ENCODE measurements around the gene UXS1.

The UXS1 gene

DNA sequence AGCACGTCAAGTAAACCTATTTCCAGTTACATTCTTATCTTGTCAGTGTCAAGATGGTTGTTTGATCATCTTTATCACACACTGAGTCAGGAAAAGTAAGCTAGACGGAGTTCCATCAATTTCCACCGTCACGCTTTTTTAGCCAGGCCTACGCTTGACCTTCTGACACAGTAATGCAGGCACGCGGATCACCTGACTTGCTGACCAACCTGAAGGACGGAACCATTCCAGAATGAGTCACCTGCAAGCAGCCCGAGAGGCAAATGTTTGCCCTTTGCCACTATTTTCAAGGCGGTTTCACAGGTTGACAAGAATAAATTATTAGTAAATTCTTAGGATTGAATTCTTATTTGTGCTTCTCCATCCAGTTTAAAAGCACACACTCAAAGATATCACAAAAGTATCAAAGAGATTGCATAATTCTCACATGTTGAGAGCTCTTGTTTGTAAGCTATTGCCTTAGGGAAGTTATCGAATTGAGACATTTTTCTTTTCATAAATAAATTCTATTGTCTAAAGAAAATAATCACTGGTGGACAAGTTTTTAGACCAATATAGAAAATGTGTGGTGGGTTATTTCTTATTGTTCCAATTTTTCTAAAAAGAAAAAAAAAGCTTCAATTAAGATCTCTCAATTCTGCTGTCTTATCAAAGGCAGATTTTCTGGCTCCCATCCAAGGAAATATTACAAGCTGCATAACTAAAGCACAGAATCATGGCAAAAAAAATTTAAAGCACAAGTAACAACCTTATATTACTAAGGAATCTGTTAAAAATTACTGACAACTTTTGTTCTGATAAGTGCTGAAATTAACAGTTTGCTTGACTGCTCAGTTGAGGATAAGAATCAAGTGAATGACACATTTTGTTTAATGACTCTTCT lies 31.9 kb downstream of the UXS1 start:
- DNase-seq (ENCODE audit: low read depth in 2 of 2, low spot score in 1 of 2) = no peak

GRCh38 chr2:106161341-106161740 lies 32.8 kb downstream of the UXS1 start:
- no peak for DNase-seq (ENCODE audit: low read depth in 2 of 2, low spot score in 1 of 2)

- no peak for DNase-seq (ENCODE audit: low read depth in 2 of 2, low spot score in 1 of 2)
Measured at GRCh38 chr2:106160786-106161261, 33.3 kb downstream of the UXS1 start.

DNA sequence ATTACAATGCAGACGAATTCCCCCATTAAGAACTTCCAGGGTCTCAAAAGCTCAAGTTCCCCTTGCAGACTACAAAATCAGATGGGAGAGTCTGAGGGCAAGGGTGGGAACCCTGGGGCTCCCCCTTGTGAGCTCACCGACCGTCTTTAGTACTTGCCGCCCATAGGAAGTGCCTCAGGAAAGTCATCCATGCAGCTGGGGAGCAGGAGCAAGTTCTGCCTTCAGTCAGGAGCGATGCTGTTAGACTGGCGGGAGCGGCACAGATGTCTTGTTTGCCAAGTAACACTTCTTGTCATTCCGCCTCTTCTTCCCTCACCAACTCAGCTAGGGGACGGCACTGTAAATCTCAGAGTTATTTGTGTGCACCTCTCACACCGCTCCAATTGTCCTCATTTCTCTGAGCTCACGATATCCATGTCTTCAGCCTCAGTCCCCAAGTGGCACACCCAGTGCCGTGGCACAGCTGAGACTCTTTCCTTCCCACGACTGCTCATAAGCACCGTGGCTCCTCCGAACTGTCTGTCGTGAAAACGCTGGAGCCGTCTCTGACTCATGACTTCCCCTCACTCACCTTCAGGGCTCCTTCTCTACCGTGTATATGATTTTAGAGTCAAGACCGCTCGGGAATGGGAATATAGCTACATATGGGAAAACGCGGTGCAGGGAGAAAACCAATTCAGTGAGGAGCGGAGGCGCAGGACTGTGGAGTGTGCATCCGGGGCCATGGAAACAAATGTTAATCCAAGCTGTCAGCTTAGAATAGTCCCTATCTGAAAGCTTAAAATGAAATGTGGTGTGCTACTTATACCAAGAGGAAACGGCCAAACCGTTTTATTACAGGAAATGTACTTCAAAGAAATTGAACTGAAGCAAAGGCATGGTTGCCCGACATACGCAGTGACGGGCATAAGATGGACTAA lies 34.0 kb downstream of the UXS1 start:
- peak in 1 of 2 donors; percentile 47 for DNase-seq (ENCODE audit: low read depth in 2 of 2, low spot score in 1 of 2)

GRCh38 chr2:106158871-106159270 lies 35.2 kb downstream of the UXS1 start:
- no peak for DNase-seq (ENCODE audit: low read depth in 2 of 2, low spot score in 1 of 2)

DNA sequence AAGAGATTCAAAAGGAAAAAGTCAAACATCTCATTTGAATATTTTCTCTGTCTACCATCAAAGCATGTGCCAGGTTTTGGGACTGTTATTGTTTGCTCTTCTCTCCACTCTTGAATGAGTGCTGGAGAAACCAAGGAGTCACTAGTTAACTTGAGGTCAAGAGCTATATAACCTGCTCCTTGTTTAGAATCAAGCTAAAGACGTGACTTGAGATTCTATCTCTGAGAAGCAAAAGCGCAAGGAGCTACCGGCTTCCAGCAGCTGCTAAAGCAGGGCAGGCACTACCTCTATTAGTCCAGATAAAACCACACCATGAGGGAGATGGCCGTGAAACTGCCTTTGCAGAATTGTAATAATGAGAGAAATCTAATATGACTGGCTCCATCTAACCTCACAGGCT lies 36.0 kb downstream of the UXS1 start:
- DNase-seq (ENCODE audit: low read depth in 2 of 2, low spot score in 1 of 2) = no peak

DNA sequence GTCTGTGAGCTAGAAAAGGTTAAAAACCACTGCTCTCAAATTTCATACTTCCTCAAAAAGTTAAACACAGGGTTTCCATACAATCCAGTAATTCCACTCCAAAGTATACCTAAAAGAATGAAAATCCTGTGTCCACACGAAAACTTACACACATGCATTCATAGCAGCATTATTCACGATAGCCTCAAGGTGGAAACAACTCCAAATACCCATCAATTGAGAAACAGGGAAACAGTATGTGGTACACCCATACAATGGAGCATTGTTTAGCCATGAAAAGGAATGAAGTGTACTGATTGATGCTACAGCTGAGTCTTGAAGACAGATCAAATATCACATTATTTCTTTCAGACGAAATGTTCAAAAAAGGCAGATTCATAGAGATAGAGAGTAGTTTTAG lies 36.7 kb downstream of the UXS1 start:
- DNase-seq (ENCODE audit: low read depth in 2 of 2, low spot score in 1 of 2) = no peak

- no peak for DNase-seq (ENCODE audit: low read depth in 2 of 2, low spot score in 1 of 2)
Measured at GRCh38 chr2:106156305-106157296, 37.5 kb downstream of the UXS1 start.

DNA sequence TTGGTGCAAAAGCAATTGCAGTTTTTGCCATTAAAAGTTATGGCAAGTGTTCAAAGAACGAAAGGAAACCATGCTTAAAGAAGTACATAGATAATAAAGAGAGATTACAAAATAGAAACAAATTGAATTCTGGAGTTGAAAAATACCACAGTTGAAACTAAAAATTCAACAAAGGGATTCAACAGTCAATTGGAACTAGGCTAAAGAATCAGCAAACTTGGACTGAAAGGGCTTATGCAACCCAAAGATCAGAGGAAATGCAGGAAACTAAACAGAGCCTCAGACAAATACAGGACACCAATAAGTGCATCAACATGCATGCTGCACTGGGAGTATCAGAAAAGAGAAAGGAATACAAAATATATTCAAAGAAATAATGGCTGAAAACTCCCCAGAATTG lies 40.3 kb downstream of the UXS1 start:
- no peak for DNase-seq (ENCODE audit: low read depth in 2 of 2, low spot score in 1 of 2)

- no peak for DNase-seq (ENCODE audit: low read depth in 2 of 2, low spot score in 1 of 2)
Measured at GRCh38 chr2:106147665-106148064, 46.4 kb downstream of the UXS1 start.

DNA sequence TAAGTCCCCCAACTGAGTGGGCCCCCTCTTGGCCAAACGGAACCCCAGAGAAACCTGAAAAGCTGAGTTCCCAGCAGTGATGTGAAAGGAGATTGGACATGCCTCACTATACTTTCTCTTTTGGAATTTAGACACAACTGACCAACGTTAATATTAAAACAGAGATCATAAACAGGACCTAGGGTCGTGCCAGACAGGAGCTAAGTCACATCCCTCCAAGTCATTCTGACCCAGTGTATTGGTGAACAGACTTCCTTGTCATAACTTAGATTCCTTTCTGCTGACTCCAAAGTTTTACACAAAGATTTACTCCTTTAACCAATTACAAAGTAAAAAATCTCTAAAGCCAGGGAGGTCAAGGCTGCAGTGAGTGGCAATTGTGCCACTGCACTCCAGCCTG lies 46.9 kb downstream of the UXS1 start:
- DNase-seq (ENCODE audit: low read depth in 2 of 2, low spot score in 1 of 2) = no peak

DNA sequence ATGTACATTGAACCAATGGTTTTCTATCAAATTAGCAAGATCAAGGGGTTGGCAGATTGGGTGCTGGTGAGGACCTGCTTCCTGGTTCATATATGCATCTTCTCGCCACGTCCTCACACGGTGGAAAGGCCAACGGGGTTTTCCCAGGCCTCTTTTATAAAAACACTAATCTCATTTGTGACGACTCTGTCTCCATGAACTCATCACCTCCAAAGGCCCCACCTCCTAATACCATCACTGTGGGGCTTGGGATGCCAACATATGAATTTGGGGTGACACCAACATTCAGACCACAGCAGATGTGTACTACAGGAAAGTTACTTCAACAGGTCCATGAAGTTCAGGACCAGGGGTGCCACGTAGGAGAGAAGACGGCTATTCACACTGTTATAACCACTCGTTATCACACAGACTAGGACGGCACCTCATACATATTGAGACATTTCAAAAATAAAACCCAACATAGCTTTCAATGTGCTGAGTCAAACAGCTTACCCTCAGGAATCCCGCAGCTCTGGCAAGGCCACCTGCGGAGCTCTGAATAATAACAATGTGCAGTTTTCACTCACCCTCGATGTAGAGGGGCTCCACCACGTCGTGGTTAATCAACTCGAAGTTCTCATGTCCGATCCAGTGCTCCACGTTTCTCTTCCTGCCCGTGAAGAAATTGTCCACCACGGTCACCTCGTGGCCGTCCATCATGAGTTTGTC lies 49.3 kb downstream of the UXS1 start:
- DNase-seq (ENCODE audit: low read depth in 2 of 2, low spot score in 1 of 2) = no peak

DNA sequence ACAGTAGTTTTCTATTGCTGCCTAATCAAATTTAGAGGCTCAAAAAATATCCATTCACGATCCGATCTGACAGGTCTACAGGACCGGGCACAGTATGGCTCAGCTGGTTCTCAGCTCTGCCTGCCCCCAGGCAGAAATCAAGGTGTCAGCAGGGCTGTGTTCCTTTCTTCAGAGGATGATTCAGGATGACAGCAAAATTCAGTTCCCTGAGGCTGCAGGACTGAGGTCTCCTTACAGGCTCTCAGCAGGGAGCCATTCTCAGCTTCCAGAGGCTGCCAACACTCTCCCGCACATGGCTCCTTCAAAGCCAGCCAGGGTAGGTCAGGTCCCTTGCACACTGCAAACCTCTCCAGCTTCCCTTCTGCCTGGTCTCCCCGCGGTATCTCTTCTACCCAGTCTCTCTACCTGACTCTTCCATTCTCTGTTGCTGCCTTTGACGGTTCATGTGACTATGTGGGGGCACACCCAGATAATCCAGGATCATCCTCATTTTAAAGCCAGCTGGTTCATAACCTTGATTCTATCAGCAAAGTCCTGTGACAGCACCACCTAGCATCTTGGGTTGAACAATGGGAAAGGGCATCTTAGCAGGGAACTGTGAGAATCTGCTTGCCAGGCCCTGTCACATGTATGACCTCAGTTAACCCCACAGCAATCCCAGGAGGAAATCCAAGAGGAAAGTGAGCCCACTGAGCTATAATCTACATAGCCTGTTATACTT lies 50.4 kb downstream of the UXS1 start:
- DNase-seq (ENCODE audit: low read depth in 2 of 2, low spot score in 1 of 2) = no peak

GRCh38 chr2:106142683-106143082 lies 51.4 kb downstream of the UXS1 start:
- no peak for DNase-seq (ENCODE audit: low read depth in 2 of 2, low spot score in 1 of 2)

- no peak for DNase-seq (ENCODE audit: low read depth in 2 of 2, low spot score in 1 of 2)
Measured at GRCh38 chr2:106140913-106141312, 53.2 kb downstream of the UXS1 start.

DNA sequence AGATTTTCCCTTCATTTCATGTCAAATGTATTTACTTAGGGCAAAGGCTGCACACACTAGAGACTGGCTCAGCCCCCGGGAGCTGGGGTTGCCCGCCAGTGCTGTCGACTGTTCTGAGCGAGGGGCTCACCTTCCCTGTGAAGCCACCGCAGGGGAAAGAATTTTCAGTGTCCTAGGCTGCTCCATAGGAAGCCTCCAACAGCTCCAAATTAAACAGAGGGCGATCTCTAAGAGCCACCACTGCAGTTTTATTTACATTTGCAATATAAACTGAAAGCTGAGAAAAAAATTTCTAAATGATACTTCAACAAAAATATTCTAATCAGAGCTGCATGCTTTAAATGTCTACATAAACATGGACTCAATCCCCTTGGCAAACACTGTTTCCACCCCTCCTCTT lies 54.0 kb downstream of the UXS1 start:
- no peak for DNase-seq (ENCODE audit: low read depth in 2 of 2, low spot score in 1 of 2)

GRCh38 chr2:106139238-106139935 lies 54.7 kb downstream of the UXS1 start:
- no peak for DNase-seq (ENCODE audit: low read depth in 2 of 2, low spot score in 1 of 2)

GRCh38 chr2:106138543-106139237 lies 55.4 kb downstream of the UXS1 start:
- DNase-seq (ENCODE audit: low read depth in 2 of 2, low spot score in 1 of 2) = no peak
